ENCODE measurements around the gene TNRC18. TPM values are rescaled to one million over a fixed set of nuclear protein-coding genes. Genes with fewer than 3 reads are reported as not detected.
"Not testable (repeated sequence)": the region's sequence is repeated elsewhere in the genome, so short reads cannot be mapped to it uniquely, and the experiment has no call there.

The TNRC18 gene
- total RNA-seq, 1 experiment from 2014 or later = 159 TPM

- intact Hi-C loops (cut with micrococcal nuclease; ENCODE audit: unreplicated experiment) = no loop called here
- no peaks in the 10 kb centered on the region for H3K79me2 ChIP-seq (ENCODE audit: low read depth)
- H3K27ac ChIP-seq = no peak overlapping the region
- no peak overlapping the region for H3K4me3 ChIP-seq
- H3K9me3 ChIP-seq (ENCODE audit: insufficient read depth, low read depth) = no peaks in the 10 kb centered on the region
- no peak for DNase-seq
- H3K9me2 ChIP-seq (ENCODE audit: insufficient read depth) = no peaks in the 10 kb centered on the region
- no peaks in the 10 kb centered on the region for H4K20me1 ChIP-seq (ENCODE audit: insufficient read depth)
- no peaks in the 10 kb centered on the region for H3K36me3 ChIP-seq (ENCODE audit: low read depth)
- BruUV-seq (replicated peaks) = no TSS peak
- peaks cover 53% of the 10 kb centered on the region; the same call in 1 of the 2 replicates for H3K27me3 ChIP-seq (ENCODE audit: insufficient read depth, low read depth)
- CTCF ChIA-PET = interaction anchor here (0.6 kb wide), 1 partner anchor 15 kb away, joined by 3 read pairs; no protein-coding TSS in a partner anchor
- POLR2A ChIA-PET (ENCODE audit: unreplicated experiment) = no interaction called here
- H3K4me1 ChIP-seq (replicated peaks; ENCODE audit: insufficient read depth) = no peaks in the 10 kb centered on the region
- 0 out of 2 replicates have a peak, but pooled peaks cover 5% of the 10 kb centered on the region for H3F3A ChIP-seq (ENCODE audit: insufficient read depth, low read depth)
- H2AFZ ChIP-seq = no peak overlapping the region
- H3K4me2 ChIP-seq = no peak overlapping the region
- TF ChIP-seq CTCF (conservative IDR thresholded peaks at IDR 0.05) (no peak), EZH2 (IDR thresholded peaks at IDR 0.05; ENCODE audit: low read depth) (no peak)
These were observed 149.2 kb downstream of the TNRC18 start for GRCh38 chr7:5274441-5274840.

- H3K79me2 ChIP-seq (ENCODE audit: low read depth); POLR2A ChIA-PET (ENCODE audit: unreplicated experiment); H3F3A ChIP-seq (ENCODE audit: insufficient read depth, low read depth); H3K4me2 ChIP-seq; H3K4me1 ChIP-seq (replicated peaks; ENCODE audit: insufficient read depth); H3K9me2 ChIP-seq (ENCODE audit: insufficient read depth); H3K27ac ChIP-seq; H3K4me3 ChIP-seq; H3K36me3 ChIP-seq (ENCODE audit: low read depth); intact Hi-C loops (cut with micrococcal nuclease; ENCODE audit: unreplicated experiment); H2AFZ ChIP-seq; BruUV-seq (replicated peaks); DNase-seq; H4K20me1 ChIP-seq (ENCODE audit: insufficient read depth); H3K9me3 ChIP-seq (ENCODE audit: insufficient read depth, low read depth): not testable (repeated sequence)
- peaks cover 54% of the 10 kb centered on the region; the same call in 1 of the 2 replicates for H3K27me3 ChIP-seq (ENCODE audit: insufficient read depth, low read depth)
- CTCF ChIA-PET = interaction anchor here (0.6 kb wide), 1 partner anchor 16 kb away, joined by 3 read pairs; no protein-coding TSS in a partner anchor
These were observed 149.7 kb downstream of the TNRC18 start for GRCh38 chr7:5273831-5274405.

- no peaks in the 10 kb centered on the region for H3K9me3 ChIP-seq (ENCODE audit: insufficient read depth, low read depth)
- ChIA-PET CTCF (no interaction called here), POLR2A (ENCODE audit: unreplicated experiment) (no interaction called here)
- peaks cover 42% of the 10 kb centered on the region for H3K27me3 ChIP-seq (ENCODE audit: insufficient read depth, low read depth)
- no TSS peak for BruUV-seq (replicated peaks)
- no peak overlapping the region for H2AFZ ChIP-seq
- H3K9me2 ChIP-seq (ENCODE audit: insufficient read depth) = no peaks in the 10 kb centered on the region
- no peaks in the 10 kb centered on the region for H3K36me3 ChIP-seq (ENCODE audit: low read depth)
- intact Hi-C loops (cut with micrococcal nuclease; ENCODE audit: unreplicated experiment) = no loop called here
- no peak for TF ChIP-seq CTCF (conservative IDR thresholded peaks at IDR 0.05)
- TF ChIP-seq EZH2 (IDR thresholded peaks at IDR 0.05; ENCODE audit: low read depth) = no peak
- H3K4me2 ChIP-seq = no peak overlapping the region
- no peak overlapping the region for H3K4me3 ChIP-seq
- DNase-seq = no peak
- no peaks in the 10 kb centered on the region for H3K79me2 ChIP-seq (ENCODE audit: low read depth)
- H3F3A ChIP-seq (ENCODE audit: insufficient read depth, low read depth) = no peaks in the 10 kb centered on the region
- H3K27ac ChIP-seq = no peak overlapping the region
- H3K4me1 ChIP-seq (replicated peaks; ENCODE audit: insufficient read depth) = no peaks in the 10 kb centered on the region
- H4K20me1 ChIP-seq (ENCODE audit: insufficient read depth) = peaks cover 2% of the 10 kb centered on the region; the same call in 1 of the 2 replicates
These were observed 152.8 kb downstream of the TNRC18 start for GRCh38 chr7:5270788-5271187.

GRCh38 chr7:5269992-5270657 is 153.5 kb downstream of the TNRC18 start:
- POLR2A ChIA-PET (ENCODE audit: unreplicated experiment); H3K9me2 ChIP-seq (ENCODE audit: insufficient read depth); H3K9me3 ChIP-seq (ENCODE audit: insufficient read depth, low read depth); H3K36me3 ChIP-seq (ENCODE audit: low read depth); H3K4me2 ChIP-seq; H3K4me1 ChIP-seq (replicated peaks; ENCODE audit: insufficient read depth); DNase-seq; H4K20me1 ChIP-seq (ENCODE audit: insufficient read depth); intact Hi-C loops (cut with micrococcal nuclease; ENCODE audit: unreplicated experiment); H2AFZ ChIP-seq; BruUV-seq (replicated peaks); H3K27ac ChIP-seq; H3F3A ChIP-seq (ENCODE audit: insufficient read depth, low read depth); H3K79me2 ChIP-seq (ENCODE audit: low read depth); H3K4me3 ChIP-seq; CTCF ChIA-PET: not testable (repeated sequence)
- H3K27me3 ChIP-seq (ENCODE audit: insufficient read depth, low read depth) = peaks cover 47% of the 10 kb centered on the region

- CTCF ChIA-PET; H3K4me1 ChIP-seq (replicated peaks; ENCODE audit: insufficient read depth); DNase-seq; H2AFZ ChIP-seq; H3K4me2 ChIP-seq; H3F3A ChIP-seq (ENCODE audit: insufficient read depth, low read depth); H3K79me2 ChIP-seq (ENCODE audit: low read depth); H3K4me3 ChIP-seq; H3K36me3 ChIP-seq (ENCODE audit: low read depth); H3K9me3 ChIP-seq (ENCODE audit: insufficient read depth, low read depth); H4K20me1 ChIP-seq (ENCODE audit: insufficient read depth); H3K27ac ChIP-seq; BruUV-seq (replicated peaks); H3K9me2 ChIP-seq (ENCODE audit: insufficient read depth); intact Hi-C loops (cut with micrococcal nuclease; ENCODE audit: unreplicated experiment); POLR2A ChIA-PET (ENCODE audit: unreplicated experiment): not testable (repeated sequence)
- peaks cover 35% of the 10 kb centered on the region for H3K27me3 ChIP-seq (ENCODE audit: insufficient read depth, low read depth)
These were observed 155.8 kb downstream of the TNRC18 start for GRCh38 chr7:5267829-5268228.
